AG09319 (cell line): ENCODE results near the gene BORCS5.

Experiments used
- DNase-seq: peaks from one replicate; pipeline ENCODE4 v3.0.0-alpha.2; 2010; ENCODE audit warnings: low read depth; ENCODE audit errors: extremely low read depth
- CTCF ChIP-seq: IDR thresholded peaks from 2 replicates; pipeline ENCODE4 v1.5.1; 2011; ENCODE audit warnings: low read depth, mild to moderate bottlenecking, inconsistent platforms, low read length, moderate library complexity

BORCS5 gene

DNA sequence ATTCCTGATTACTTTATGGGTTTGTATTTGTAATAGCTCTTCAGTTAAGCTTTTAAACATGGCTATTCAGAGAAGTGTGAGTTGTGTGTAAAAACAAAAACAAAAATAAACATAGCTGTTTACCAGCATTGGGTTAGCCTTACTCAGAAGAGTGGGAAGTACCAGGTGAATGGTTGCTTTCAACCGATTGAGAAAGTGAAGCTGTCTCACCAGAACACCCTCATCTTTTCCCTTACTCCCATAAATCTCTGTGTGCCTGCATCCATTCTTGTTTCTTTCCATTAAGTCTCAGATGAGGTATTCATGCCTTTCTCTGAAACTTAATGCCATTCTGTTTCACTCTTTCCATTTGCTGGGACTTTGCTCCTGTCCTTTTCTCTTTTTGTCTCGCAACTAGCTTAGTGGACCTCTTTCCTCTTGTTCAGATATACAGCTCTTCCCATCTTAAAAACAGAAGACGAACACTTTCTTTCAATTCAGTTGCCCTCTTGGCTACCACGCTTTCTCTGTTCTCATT is 10.7 kb downstream of the BORCS5 start:
- no peak for TF ChIP-seq CTCF
- DNase-seq, result no peak

DNA sequence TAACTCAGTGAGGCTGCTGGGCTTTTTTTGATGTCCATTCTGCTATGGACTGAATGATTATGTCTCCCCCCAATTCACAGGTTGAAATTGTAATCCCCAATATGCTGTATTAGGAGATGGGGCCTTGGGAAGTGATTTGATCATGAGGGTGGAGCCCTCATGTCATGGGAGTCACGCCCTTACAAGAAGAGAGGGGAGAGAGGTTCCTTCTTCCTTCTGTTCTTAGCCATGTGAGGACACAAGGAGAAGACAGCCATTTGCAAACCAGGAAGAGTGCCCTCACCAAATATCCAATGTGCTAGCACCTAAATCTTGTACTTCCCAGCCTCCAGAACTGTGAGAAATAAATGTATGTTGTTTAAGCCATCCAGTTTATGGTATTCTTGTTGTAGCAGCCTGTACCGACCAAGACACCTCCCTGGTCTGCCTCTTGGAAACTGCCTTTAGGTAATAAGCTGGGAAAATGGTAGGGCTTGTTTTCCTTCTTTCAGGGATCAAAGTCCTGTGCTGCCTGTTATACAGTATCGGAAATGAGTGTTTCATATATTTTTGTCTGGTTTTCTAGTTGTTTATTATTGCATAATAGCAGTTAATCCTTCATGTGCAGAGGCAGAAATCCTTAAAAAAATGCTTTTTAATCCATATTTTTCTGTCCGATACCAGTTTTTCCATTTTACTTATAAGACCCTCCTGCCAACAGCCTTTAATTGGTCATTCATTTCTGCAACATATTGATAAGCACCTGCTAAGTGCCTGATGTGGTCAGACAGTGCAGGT is 16.3 kb downstream of the BORCS5 start:
- no peak for DNase-seq
- no peak for TF ChIP-seq CTCF

GRCh38 chr12:12376646-12377448 is 20.0 kb downstream of the BORCS5 start:
- peak; percentile 56 for TF ChIP-seq CTCF
- peak; percentile 60 for DNase-seq

DNA sequence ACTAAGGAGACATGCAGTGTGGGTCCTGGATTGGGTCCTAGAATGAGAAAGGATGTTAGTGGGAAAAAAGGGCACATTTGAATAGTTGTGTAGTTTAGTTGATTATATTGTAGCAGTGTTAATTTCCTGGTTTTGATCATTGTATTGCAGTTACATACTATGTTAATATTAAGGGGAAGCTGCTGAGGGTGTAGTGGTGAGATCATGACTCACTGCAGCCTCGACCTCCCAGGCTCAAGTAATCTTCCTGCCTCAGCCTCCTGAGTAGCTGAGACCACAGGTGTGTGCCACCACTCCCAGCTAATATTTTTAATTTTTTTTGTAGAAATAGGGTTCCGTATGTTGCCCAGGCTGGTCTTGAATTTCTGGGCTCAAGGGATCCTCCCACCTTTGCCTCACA is 21.7 kb downstream of the BORCS5 start:
- DNase-seq, result no peak
- TF ChIP-seq CTCF, result no peak

GRCh38 chr12:12379831-12380730 is 23.2 kb downstream of the BORCS5 start:
- DNase-seq, result no peak
- TF ChIP-seq CTCF, result no peak

DNA sequence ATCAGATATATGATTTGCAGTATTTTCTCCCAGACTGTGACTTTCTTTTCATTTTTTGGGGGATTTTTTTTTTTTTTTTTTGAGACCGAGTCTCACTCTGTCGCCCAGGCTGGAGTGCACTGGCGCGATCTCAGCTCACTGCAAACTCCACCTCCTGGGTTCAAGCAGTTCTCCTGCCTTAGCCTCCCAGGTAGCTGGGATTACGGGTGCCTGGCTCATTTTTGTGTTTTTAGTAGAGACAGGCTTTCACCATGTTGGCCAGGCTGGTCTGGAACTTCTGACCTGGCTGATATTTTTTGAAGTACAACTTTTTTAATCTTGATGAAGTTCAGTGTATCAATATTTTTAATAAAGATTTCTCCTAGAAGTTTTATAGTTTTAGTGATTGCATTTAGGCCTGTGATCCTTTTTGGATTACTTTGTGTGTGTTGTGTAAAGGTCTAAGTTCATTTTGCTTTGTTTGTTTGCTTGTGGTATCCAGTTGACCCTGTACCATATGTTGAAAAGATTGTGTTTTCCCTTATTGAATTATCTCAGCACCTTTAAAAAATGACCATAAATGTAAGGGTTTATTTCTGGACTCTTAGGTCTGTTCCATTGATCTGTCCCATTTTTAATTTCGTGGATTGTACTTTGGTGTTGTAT is 24.2 kb downstream of the BORCS5 start:
- TF ChIP-seq CTCF, result no peak
- DNase-seq, result no peak
